ENCODE measurements around the gene INPP5E. TPM values are rescaled to one million over a fixed set of nuclear protein-coding genes. Genes with fewer than 3 reads are reported as not detected.
A peak's percentile ranks its signal among the peaks of the same experiment; 100 is the strongest.

The INPP5E gene
- total and polyA plus RNA-seq, 5 donors, result 7.7 to 12.3 (median 8.9) TPM

DNA sequence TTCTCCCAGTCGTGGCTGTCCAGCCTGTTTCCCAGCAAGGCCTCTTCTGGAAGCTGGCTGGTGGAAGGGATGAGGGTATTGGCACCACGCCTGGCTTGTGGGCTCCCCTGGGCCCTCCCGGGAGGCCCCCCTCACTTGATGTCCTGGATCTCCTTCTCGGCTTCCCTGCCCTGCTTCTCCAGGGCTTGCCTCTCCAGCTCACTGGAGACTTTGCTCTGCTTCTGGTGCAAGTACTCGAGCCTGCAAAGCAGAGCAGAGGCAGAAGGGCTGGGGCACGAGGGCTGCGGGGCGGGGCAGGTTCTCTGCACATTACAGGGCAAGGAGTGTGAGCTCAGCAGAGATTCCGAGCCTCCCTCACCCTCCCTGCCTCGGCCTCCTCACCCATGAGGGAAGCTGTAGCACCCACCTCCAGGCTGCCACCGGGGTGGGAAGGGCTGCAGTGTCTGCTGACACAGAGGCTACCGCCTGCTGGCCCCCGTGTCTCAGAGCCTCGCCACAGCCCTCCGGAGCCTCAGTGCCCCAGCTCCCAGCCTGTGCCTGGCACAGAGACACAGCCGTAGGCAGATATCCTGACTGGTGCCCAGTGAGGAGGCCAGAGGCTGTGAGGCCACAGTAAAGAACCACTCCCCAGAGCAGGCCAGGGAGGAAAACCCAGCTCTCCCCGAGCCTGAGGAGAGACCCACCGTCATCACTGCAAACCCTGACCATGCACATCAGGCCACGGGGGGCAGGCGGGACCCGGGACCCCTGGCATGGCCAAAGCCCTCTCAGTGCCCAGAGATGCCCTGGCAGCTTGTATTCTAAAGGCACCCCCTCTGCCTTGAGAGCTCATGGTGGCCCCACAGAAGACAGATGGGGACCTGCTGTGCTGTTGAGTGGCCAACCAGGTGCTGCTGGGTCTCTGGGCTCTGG lies 46.9 kb downstream of the INPP5E start:
- ATAC-seq (no peak), DNase-seq (peak; percentile 16 to 50 (median 46))
- intact Hi-C loops (cut with DNase I), result no loop called here
- H3K27ac ChIP-seq (ENCODE audit: low read length), result no peak overlapping the region
- no peak overlapping the region for H3K4me3 ChIP-seq (ENCODE audit: low read length)
- 79% methylated on average over 21 of the region's 21 CpGs for WGBS
- no peaks in the 10 kb centered on the region for H3K9me3 ChIP-seq (ENCODE audit: control insufficient read depth, low read length)
- no peaks in the 10 kb centered on the region for H3K27me3 ChIP-seq (ENCODE audit: control insufficient read depth, insufficient read depth)
- no peaks in the 10 kb centered on the region for H3K4me1 ChIP-seq (ENCODE audit: control insufficient read depth, insufficient read depth, low read length)

- H3K27me3 ChIP-seq (ENCODE audit: control insufficient read depth, insufficient read depth), result no peaks in the 10 kb centered on the region
- WGBS, result 90% methylated on average over 28 of the region's 28 CpGs
- no peak overlapping the region for H3K4me3 ChIP-seq (ENCODE audit: low read length)
- intact Hi-C loops (cut with DNase I), result no loop called here
- H3K4me1 ChIP-seq (ENCODE audit: control insufficient read depth, insufficient read depth, low read length), result no peaks in the 10 kb centered on the region
- DNase-seq (peak in 1 of 3 donors; percentile 50), ATAC-seq (no peak)
- no peak overlapping the region for H3K27ac ChIP-seq (ENCODE audit: low read length)
- no peaks in the 10 kb centered on the region for H3K9me3 ChIP-seq (ENCODE audit: control insufficient read depth, low read length)
Observed at GRCh38 chr9:136391737-136392537, 47.7 kb downstream of the INPP5E start.

DNA sequence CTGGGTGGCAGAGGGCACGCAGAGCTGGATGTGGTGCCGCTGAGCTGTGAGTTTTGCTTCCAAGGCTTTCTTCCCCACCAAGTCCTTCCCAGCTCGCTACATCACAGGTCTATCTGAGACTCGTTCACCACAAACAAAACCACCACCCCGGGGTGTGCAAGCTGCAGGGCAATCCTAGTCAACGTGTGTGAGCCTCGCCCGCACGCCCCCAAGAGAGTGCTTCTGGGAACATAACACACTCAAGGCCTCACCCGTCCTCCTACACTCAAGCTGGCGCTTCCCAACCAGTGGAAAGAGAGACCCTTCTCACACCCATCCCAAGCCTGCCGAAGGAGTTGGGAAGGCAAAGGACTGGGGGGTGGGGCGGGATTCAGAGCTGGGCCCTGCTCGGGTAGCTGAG lies 50.2 kb downstream of the INPP5E start:
- no peak overlapping the region for H3K27ac ChIP-seq (ENCODE audit: low read length)
- 85% methylated on average over 14 of the region's 14 CpGs for WGBS
- ATAC-seq, result no peak
- DNase-seq, result peak in 1 of 3 donors; percentile 36
- no peaks in the 10 kb centered on the region for H3K4me1 ChIP-seq (ENCODE audit: control insufficient read depth, insufficient read depth, low read length)
- no peaks in the 10 kb centered on the region for H3K27me3 ChIP-seq (ENCODE audit: control insufficient read depth, insufficient read depth)
- intact Hi-C loops (cut with DNase I), result no loop called here
- H3K9me3 ChIP-seq (ENCODE audit: control insufficient read depth, low read length), result no peaks in the 10 kb centered on the region
- H3K4me3 ChIP-seq (ENCODE audit: low read length), result no peak overlapping the region

GRCh38 chr9:136387217-136387616 lies 52.4 kb downstream of the INPP5E start:
- H3K27me3 ChIP-seq (ENCODE audit: control insufficient read depth, insufficient read depth), result no peaks in the 10 kb centered on the region
- no peaks in the 10 kb centered on the region for H3K4me1 ChIP-seq (ENCODE audit: control insufficient read depth, insufficient read depth, low read length)
- H3K9me3 ChIP-seq (ENCODE audit: control insufficient read depth, low read length), result no peaks in the 10 kb centered on the region
- H3K4me3 ChIP-seq (ENCODE audit: low read length), result no peak overlapping the region
- H3K27ac ChIP-seq (ENCODE audit: low read length), result no peak overlapping the region
- DNase-seq, result peak in 1 of 3 donors; percentile 37
- intact Hi-C loops (cut with DNase I), result no loop called here
- WGBS, result 95% methylated on average over 19 of the region's 19 CpGs
- peak in 1 of 2 donors; percentile 21 for ATAC-seq

DNA sequence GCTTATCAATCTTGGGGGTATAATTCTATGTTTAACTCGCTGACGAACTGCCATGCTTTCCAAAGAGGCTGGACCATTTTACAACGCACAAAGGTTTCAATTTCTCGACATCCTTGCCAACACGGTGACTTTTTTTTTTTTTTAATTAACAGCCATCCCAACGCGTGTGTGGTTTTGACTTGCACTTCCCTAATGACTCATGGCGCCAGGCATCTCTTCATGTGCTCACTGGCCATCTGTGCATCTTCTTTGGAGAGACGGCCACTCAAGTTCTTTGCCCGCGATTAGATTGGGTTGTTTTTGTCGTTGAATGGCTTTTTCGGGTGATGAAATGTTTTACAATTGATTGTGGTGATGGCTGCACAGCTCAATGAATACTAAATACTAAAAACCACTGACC lies 53.6 kb downstream of the INPP5E start:
- intact Hi-C loops (cut with DNase I), result no loop called here
- no peaks in the 10 kb centered on the region for H3K9me3 ChIP-seq (ENCODE audit: control insufficient read depth, low read length)
- H3K27me3 ChIP-seq (ENCODE audit: control insufficient read depth, insufficient read depth), result no peaks in the 10 kb centered on the region
- no peak overlapping the region for H3K4me3 ChIP-seq (ENCODE audit: low read length)
- no peaks in the 10 kb centered on the region for H3K4me1 ChIP-seq (ENCODE audit: control insufficient read depth, insufficient read depth, low read length)
- no peak for DNase-seq
- no peak for ATAC-seq
- no peak overlapping the region for H3K27ac ChIP-seq (ENCODE audit: low read length)
- 91% methylated on average over 13 of the region's 13 CpGs for WGBS

DNA sequence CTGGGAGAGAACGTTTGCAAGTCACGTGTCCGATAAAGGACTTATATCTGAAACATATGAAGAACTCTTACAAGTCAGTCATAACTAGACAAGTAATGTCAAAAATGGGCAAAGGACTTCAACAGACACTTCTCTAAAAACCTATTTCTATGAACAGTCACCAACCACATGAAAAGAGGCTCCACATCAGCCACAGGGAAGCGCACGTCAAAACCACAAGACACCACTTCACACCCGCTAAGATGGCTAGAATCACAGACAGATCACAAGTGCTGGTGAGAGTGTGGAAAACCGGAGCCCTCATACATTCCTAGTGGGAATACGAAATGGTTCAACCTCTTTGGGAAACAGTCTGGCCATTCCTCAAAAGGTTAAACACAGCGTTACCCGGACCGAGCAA lies 54.6 kb downstream of the INPP5E start:
- intact Hi-C loops (cut with DNase I), result no loop called here
- Histone ChIP-seq H3K4me1 (ENCODE audit: control insufficient read depth, insufficient read depth, low read length) (no peaks in the 10 kb centered on the region), H3K27ac (ENCODE audit: low read length) (no peak overlapping the region), H3K9me3 (ENCODE audit: control insufficient read depth, low read length) (no peaks in the 10 kb centered on the region), H3K4me3 (ENCODE audit: low read length) (no peak overlapping the region), H3K27me3 (ENCODE audit: control insufficient read depth, insufficient read depth) (no peaks in the 10 kb centered on the region)
- WGBS, result 90% methylated on average over 11 of the region's 11 CpGs
- ATAC-seq, result no peak
- DNase-seq, result no peak

DNA sequence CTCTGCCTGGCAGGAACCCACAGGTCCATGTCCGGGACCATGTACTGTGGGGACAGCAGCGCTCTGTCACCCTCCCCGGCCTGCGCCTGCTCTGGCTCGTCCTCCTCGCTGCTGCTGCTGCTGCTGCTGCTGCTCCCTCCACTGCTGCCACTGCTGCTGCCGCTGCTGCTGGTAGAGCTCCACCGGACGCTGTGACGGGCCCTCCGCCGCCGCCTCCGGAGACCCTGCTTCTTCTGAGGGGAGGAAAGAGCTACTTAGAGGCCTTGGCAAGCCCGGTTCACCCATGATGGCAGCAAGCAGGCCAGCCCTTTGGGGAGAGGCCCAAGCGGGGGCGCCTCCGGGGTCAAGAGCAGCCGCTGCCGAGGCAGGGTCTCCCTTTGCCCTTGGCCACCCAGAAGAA lies 56.2 kb downstream of the INPP5E start:
- DNase-seq (peak in 1 of 3 donors; percentile 47), ATAC-seq (no peak)
- no peak overlapping the region for H3K4me3 ChIP-seq (ENCODE audit: low read length)
- no peak overlapping the region for H3K27ac ChIP-seq (ENCODE audit: low read length)
- no peaks in the 10 kb centered on the region for H3K27me3 ChIP-seq (ENCODE audit: control insufficient read depth, insufficient read depth)
- intact Hi-C loops (cut with DNase I), result no loop called here
- no peaks in the 10 kb centered on the region for H3K4me1 ChIP-seq (ENCODE audit: control insufficient read depth, insufficient read depth, low read length)
- 97% methylated on average over 20 of the region's 20 CpGs for WGBS
- no peaks in the 10 kb centered on the region for H3K9me3 ChIP-seq (ENCODE audit: control insufficient read depth, low read length)

DNA sequence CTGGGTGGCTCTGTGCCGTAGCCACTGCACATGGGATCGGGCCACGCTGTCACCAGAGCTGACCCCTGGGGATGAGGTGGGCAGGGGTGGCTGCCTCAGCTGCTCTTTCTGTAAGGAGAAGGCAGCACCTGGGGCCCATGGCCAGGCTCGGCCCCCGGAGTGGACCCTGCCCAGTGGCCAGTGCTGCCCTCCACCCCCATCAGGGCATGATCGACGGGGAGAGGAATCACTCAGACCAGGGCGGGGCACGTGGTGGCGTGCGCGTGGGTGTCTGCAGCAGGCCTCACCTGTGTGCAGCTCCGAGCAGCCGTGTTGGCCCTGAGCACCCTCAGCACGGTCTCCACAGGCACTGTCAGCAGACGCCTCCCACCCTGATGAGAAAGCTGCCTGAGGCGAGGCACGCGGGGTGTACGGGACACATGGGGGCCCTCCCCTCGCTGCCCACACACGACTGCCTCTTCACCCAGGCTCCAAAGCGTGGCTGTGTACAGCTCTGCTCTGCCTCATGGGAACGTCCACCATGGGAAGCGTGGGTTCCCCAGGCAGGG lies 57.6 kb downstream of the INPP5E start:
- peak in 1 of 2 donors; percentile 2 for ATAC-seq
- WGBS, result 91% methylated on average over 25 of the region's 25 CpGs

GRCh38 chr9:136381311-136381710 lies 58.3 kb downstream of the INPP5E start:
- intact Hi-C loops (cut with DNase I), result no loop called here
- Histone ChIP-seq H3K27me3 (ENCODE audit: control insufficient read depth, insufficient read depth) (no peaks in the 10 kb centered on the region), H3K4me3 (ENCODE audit: low read length) (no peak overlapping the region), H3K4me1 (ENCODE audit: control insufficient read depth, insufficient read depth, low read length) (no peaks in the 10 kb centered on the region), H3K9me3 (ENCODE audit: control insufficient read depth, low read length) (no peaks in the 10 kb centered on the region), H3K27ac (ENCODE audit: low read length) (no peak overlapping the region)
- peak; percentile 52 to 58 for ATAC-seq
- 61% methylated on average over 9 of the region's 9 CpGs for WGBS
- peak; percentile 56 to 87 (median 86) for DNase-seq

More for the DNA sequence above, 57.6 kb downstream of the INPP5E start:
- no peaks in the 10 kb centered on the region for H3K4me1 ChIP-seq (ENCODE audit: control insufficient read depth, insufficient read depth, low read length)
- intact Hi-C loops (cut with DNase I), result no loop called here
- H3K27ac ChIP-seq (ENCODE audit: low read length), result no peak overlapping the region
- H3K9me3 ChIP-seq (ENCODE audit: control insufficient read depth, low read length), result no peaks in the 10 kb centered on the region
- H3K27me3 ChIP-seq (ENCODE audit: control insufficient read depth, insufficient read depth), result no peaks in the 10 kb centered on the region
- no peak for DNase-seq
- H3K4me3 ChIP-seq (ENCODE audit: low read length), result no peak overlapping the region

- Histone ChIP-seq H3K27ac (ENCODE audit: low read length) (no peak overlapping the region), H3K4me3 (ENCODE audit: low read length) (no peak overlapping the region), H3K4me1 (ENCODE audit: control insufficient read depth, insufficient read depth, low read length) (no peaks in the 10 kb centered on the region), H3K9me3 (ENCODE audit: control insufficient read depth, low read length) (no peaks in the 10 kb centered on the region), H3K27me3 (ENCODE audit: control insufficient read depth, insufficient read depth) (no peaks in the 10 kb centered on the region)
- intact Hi-C loops (cut with DNase I), result no loop called here
- DNase-seq (no peak), ATAC-seq (no peak)
- WGBS, result 93% methylated on average over 17 of the region's 17 CpGs
Observed at GRCh38 chr9:136380381-136380780, 59.3 kb downstream of the INPP5E start.

- no peak overlapping the region for H3K27ac ChIP-seq (ENCODE audit: low read length)
- no peak overlapping the region for H3K4me3 ChIP-seq (ENCODE audit: low read length)
- intact Hi-C loops (cut with DNase I), result no loop called here
- no peak for DNase-seq
- H3K9me3 ChIP-seq (ENCODE audit: control insufficient read depth, low read length), result no peaks in the 10 kb centered on the region
- no peaks in the 10 kb centered on the region for H3K4me1 ChIP-seq (ENCODE audit: control insufficient read depth, insufficient read depth, low read length)
- 89% methylated on average over 11 of the region's 11 CpGs for WGBS
- no peaks in the 10 kb centered on the region for H3K27me3 ChIP-seq (ENCODE audit: control insufficient read depth, insufficient read depth)
- no peak for ATAC-seq
Observed at GRCh38 chr9:136379891-136380290, 59.8 kb downstream of the INPP5E start.

Data from right cardiac atrium (tissue), 5 donors.